GM19025 (cell line): ENCODE data around the gene RACGAP1.

Experiments
- ATAC-seq: cut with Tn5 transposase; IDR thresholded peaks from one replicate; pipeline ENCODE4 v1.9.1; 2021; ENCODE audit warnings: mild to moderate bottlenecking, low read depth, moderate library complexity; ENCODE audit not compliant: unreplicated experiment

RACGAP1 gene

DNA sequence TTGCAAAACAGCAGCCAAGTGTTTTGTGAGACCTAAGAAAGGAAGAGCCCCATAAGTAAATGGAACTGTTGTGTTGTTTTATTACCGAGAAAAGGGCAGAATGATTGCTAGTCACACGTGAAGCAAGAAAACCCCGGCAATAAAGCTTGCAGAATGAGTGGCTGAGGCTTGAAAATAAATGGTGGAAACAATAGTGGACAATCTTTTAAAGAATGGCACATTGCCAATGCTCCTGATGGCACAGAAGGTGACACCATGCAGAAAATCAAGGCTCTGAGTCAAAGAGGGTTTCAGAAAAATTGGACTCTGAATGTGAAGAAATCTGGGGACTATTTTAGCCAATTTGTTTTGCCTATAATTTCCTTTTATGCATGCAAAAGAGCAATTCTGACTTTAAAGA, 78.8 kb downstream of the RACGAP1 start:
- no peak for ATAC-seq

- no peak for ATAC-seq
Observed at GRCh38 chr12:49946086-49946485, 79.2 kb downstream of the RACGAP1 start.

DNA sequence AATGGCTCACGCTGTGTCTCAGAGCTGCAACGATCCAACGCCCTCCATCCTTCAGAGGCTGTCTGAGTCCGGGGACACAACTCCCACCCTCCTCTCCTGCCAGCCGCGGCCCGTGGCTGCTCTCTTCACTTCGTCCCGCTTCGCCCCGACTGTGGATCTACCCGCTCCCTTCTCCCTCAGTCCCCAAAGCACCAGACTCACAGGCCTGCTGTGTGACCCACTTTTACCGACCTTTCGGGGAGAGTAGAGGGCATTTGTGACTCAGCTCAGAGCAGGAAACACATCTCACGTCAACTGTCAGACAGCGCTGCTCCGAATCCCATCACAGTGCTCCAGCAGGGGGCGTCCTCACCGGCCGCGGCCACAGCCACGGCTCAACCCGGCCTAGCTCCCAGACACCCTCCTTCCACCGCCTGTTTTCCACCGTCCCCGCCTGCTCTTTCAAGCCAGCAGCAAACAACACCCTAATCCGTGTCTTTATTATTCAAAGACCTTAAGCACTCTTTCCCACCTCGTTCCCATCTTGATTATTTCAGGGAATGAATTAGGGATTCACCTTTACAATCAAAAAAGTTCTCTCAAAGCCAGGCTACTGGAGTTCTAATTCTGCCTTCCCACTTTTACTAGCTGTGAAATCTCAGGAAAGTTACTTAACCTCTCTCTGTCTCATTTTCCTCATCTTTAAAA, 79.8 kb downstream of the RACGAP1 start:
- ATAC-seq = no peak

DNA sequence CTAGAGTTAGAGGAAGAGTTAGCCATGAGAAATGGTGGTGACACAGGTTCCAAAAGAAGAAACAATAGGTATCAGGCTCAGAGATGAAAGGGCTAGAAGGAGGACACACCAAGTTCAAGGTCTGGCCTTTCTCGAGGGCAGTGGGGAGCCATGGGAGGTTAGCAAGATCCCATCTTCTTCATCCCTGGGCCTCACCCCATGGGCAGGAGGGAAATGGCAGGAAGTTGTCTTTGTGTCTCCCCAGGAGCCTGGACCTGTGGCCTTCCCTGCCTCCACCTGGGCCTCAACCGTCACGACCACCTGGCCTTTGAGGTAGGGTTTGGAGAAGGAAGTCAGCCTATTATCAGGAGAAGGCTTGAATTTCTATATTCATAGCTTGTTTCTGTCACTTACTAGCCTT, 80.6 kb downstream of the RACGAP1 start:
- ATAC-seq = no peak

GRCh38 chr12:49944046-49944445, 81.2 kb downstream of the RACGAP1 start:
- no peak for ATAC-seq

- no peak for ATAC-seq
Observed at GRCh38 chr12:49943625-49943960, 81.7 kb downstream of the RACGAP1 start.

GRCh38 chr12:49942921-49943624, 82.2 kb downstream of the RACGAP1 start:
- no peak for ATAC-seq

- no peak for ATAC-seq
Observed at GRCh38 chr12:49942512-49942893, 82.8 kb downstream of the RACGAP1 start.

DNA sequence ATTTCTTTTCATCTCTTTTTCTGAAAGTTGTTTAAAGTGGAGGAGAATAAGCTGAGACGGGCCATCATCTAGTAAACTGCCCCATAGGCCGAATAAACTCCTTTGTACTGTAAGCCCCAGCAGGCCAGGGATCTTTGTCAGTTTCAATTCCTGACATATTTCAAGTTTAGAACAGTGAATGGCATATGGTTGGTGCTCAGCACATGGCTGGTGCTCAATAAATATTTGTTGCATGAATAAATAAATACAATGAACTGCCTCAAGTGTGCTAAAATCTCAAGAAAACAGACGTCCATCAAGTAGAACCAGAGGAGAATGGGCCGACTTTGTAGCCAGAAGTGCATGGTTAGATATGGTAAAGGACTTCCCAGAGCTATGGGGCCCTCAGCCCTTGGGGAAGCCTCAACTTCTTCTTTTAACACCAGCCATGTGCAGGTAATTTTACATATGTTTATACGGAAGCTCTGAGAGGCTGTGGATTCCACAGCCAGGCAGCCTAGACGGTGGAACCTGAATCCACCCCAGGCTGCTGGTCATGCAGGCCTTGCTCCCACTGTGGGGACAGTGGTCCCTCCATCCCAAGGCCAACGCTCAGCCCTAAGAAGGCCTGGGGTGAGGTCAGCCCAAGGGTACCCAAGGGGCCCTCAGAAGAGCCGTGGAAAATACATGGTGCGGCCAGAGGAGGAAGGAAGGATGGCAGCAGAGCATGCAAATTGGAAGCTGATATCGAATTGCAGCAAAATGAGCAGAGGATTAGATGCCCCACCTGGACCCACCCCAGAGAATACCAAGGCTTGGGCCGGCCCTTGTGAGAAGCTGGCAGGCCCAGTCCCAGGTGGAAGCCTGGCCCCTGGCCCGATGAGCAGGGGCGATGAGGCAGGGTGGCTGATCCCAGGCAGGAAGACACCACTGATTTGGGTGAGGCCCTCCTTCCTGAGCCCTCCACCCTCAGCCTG, 83.5 kb downstream of the RACGAP1 start:
- ATAC-seq = no peak

DNA sequence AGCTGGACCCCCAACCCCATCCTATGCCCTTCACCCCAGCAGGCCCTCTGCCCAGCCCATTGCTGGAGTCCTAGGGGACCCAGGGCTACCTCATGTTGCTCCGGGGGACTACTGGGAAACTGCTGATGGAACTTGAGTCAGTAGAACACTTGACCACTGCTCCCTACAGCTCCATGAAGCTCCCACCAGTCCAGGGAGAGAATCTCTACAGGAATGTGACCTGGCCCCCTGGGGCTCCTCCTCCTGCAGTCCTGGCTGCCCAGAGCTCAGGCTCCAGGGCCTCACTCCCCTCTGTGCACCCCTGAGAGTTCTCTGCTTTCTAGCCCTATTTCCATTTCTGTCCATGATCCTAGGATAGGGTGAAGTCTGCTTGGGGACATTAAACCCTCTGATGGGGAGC, 85.6 kb downstream of the RACGAP1 start:
- no peak for ATAC-seq

GRCh38 chr12:49939307-49939706, 86.0 kb downstream of the RACGAP1 start:
- ATAC-seq = no peak
